ENCODE data around the gene C19orf44.

C19orf44 gene

GRCh38 chr19:16520074-16520973 is 24.1 kb downstream of the C19orf44 start:
- peaks cover 88% of the 10 kb centered on the region for H4K20me1 ChIP-seq
- H3K4me3 ChIP-seq = no peak overlapping the region
- no peak overlapping the region for H3K27ac ChIP-seq
- H3K4me1 ChIP-seq = no peaks in the 10 kb centered on the region
- no peaks in the 10 kb centered on the region for H3K9me3 ChIP-seq
- TF ChIP-seq Cebpa-rat (IDR thresholded peaks at IDR 0.05) = no peak
- H3K27me3 ChIP-seq = no peaks in the 10 kb centered on the region
- H3K4me2 ChIP-seq = no peak overlapping the region
- peaks cover 96% of the 10 kb centered on the region for H3K36me3 ChIP-seq
- no peak overlapping the region for H3K9ac ChIP-seq

GRCh38 chr19:16520986-16521624 is 24.9 kb downstream of the C19orf44 start:
- Histone ChIP-seq H3K27me3 (no peaks in the 10 kb centered on the region), H3K4me1 (no peaks in the 10 kb centered on the region), H4K20me1 (peaks cover 96% of the 10 kb centered on the region), H3K36me3 (peaks cover 100% of the 10 kb centered on the region), H3K9me3 (no peaks in the 10 kb centered on the region), H3K4me3 (no peak overlapping the region), H3K4me2 (no peak overlapping the region), H3K9ac (no peak overlapping the region), H3K27ac (no peak overlapping the region)
- TF ChIP-seq Cebpa-rat (IDR thresholded peaks at IDR 0.05) = no peak

GRCh38 chr19:16521715-16522289 is 25.6 kb downstream of the C19orf44 start:
- H3K4me1 ChIP-seq = no peaks in the 10 kb centered on the region
- no peak overlapping the region for H3K27ac ChIP-seq
- no peak overlapping the region for H3K4me2 ChIP-seq
- no peak for TF ChIP-seq Cebpa-rat (IDR thresholded peaks at IDR 0.05)
- H3K9ac ChIP-seq = no peak overlapping the region
- H3K9me3 ChIP-seq = no peaks in the 10 kb centered on the region
- H4K20me1 ChIP-seq = peaks cover 97% of the 10 kb centered on the region
- peaks cover 100% of the 10 kb centered on the region for H3K36me3 ChIP-seq
- no peak overlapping the region for H3K4me3 ChIP-seq
- H3K27me3 ChIP-seq = no peaks in the 10 kb centered on the region

- Histone ChIP-seq H3K4me2 (no peak overlapping the region), H3K9ac (no peak overlapping the region), H3K27ac (no peak overlapping the region), H3K4me1 (no peaks in the 10 kb centered on the region), H3K27me3 (no peaks in the 10 kb centered on the region), H4K20me1 (peaks cover 97% of the 10 kb centered on the region), H3K36me3 (peaks cover 100% of the 10 kb centered on the region), H3K9me3 (no peaks in the 10 kb centered on the region), H3K4me3 (no peak overlapping the region)
- TF ChIP-seq Cebpa-rat (IDR thresholded peaks at IDR 0.05) = no peak
These were observed 26.6 kb downstream of the C19orf44 start for GRCh38 chr19:16522559-16523377.

- H3K4me3 ChIP-seq = no peak overlapping the region
- no peak overlapping the region for H3K4me2 ChIP-seq
- H3K36me3 ChIP-seq = peaks cover 100% of the 10 kb centered on the region
- H3K9me3 ChIP-seq = no peaks in the 10 kb centered on the region
- H3K4me1 ChIP-seq = no peaks in the 10 kb centered on the region
- no peaks in the 10 kb centered on the region for H3K27me3 ChIP-seq
- no peak for TF ChIP-seq Cebpa-rat (IDR thresholded peaks at IDR 0.05)
- H4K20me1 ChIP-seq = peaks cover 97% of the 10 kb centered on the region
- no peak overlapping the region for H3K9ac ChIP-seq
- H3K27ac ChIP-seq = no peak overlapping the region
These were observed 29.0 kb downstream of the C19orf44 start for GRCh38 chr19:16524991-16525734.

GRCh38 chr19:16525751-16526481 is 29.7 kb downstream of the C19orf44 start:
- Histone ChIP-seq H4K20me1 (peaks cover 97% of the 10 kb centered on the region), H3K27me3 (no peaks in the 10 kb centered on the region), H3K27ac (no peak overlapping the region), H3K36me3 (peaks cover 100% of the 10 kb centered on the region), H3K4me2 (no peak overlapping the region), H3K9me3 (no peaks in the 10 kb centered on the region), H3K4me1 (no peaks in the 10 kb centered on the region), H3K4me3 (no peak overlapping the region), H3K9ac (no peak overlapping the region)
- no peak for TF ChIP-seq Cebpa-rat (IDR thresholded peaks at IDR 0.05)

GRCh38 chr19:16527334-16527935 is 31.2 kb downstream of the C19orf44 start:
- Histone ChIP-seq H3K27me3 (no peaks in the 10 kb centered on the region), H3K36me3 (peaks cover 100% of the 10 kb centered on the region), H3K4me1 (no peaks in the 10 kb centered on the region), H3K4me3 (no peak overlapping the region), H4K20me1 (peaks cover 100% of the 10 kb centered on the region), H3K4me2 (no peak overlapping the region), H3K9ac (no peak overlapping the region), H3K9me3 (no peaks in the 10 kb centered on the region), H3K27ac (no peak overlapping the region)
- no peak for TF ChIP-seq Cebpa-rat (IDR thresholded peaks at IDR 0.05)

GRCh38 chr19:16527971-16528521 is 31.9 kb downstream of the C19orf44 start:
- Histone ChIP-seq H3K9ac (no peak overlapping the region), H3K27me3 (no peaks in the 10 kb centered on the region), H3K4me2 (no peak overlapping the region), H3K4me1 (no peaks in the 10 kb centered on the region), H3K36me3 (peaks cover 100% of the 10 kb centered on the region), H3K27ac (no peak overlapping the region), H3K4me3 (no peak overlapping the region), H4K20me1 (peaks cover 100% of the 10 kb centered on the region), H3K9me3 (no peaks in the 10 kb centered on the region)
- no peak for TF ChIP-seq Cebpa-rat (IDR thresholded peaks at IDR 0.05)
